NCI-H146 (cell line): ENCODE measurements around the gene SZT2.
"Not testable (repeated sequence)": the region's sequence is repeated elsewhere in the genome, so short reads cannot be mapped to it uniquely, and the experiment has no call there.

Experiments
- DNase-seq: peaks from one replicate; lab custom pipeline; 2025; lab: John Stamatoyannopoulos, UW

Gene SZT2

DNA sequence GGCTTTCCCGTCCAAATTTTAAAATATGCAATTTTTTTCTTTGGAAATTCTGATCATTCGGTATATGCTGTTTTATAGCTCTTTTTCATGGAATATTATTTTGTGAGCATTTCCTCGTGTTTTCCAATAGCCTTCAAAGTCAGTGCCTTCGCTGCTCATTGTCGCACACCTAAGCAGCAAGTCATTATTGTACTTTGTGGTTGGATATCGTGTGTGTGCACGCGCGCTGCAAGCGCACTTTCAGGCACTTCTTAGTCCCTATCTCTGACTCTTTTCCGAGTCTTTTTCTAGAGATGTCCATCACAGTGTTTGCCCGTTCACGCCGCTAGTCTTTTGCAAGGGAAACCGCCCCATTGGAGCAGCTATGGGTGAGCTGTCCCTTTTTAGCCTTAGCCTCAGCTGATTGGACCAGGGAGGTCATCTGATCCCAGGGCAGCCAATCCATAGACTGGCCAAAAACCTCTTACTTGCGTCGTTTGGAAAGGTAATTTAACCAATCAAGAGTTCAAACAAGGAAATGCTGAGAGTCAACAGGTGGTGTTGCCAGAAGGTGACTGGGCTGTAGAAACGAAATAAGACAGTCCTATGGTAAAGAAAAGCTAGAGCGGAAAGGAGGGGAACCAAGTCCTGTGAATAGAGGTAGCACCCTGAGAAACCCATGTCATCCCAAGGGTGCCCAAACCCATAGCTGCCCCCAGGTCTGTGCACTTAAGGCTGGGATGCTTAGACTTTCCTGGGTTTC, 64.7 kb downstream of the SZT2 start:
- DNase-seq, result peak; percentile 83

DNA sequence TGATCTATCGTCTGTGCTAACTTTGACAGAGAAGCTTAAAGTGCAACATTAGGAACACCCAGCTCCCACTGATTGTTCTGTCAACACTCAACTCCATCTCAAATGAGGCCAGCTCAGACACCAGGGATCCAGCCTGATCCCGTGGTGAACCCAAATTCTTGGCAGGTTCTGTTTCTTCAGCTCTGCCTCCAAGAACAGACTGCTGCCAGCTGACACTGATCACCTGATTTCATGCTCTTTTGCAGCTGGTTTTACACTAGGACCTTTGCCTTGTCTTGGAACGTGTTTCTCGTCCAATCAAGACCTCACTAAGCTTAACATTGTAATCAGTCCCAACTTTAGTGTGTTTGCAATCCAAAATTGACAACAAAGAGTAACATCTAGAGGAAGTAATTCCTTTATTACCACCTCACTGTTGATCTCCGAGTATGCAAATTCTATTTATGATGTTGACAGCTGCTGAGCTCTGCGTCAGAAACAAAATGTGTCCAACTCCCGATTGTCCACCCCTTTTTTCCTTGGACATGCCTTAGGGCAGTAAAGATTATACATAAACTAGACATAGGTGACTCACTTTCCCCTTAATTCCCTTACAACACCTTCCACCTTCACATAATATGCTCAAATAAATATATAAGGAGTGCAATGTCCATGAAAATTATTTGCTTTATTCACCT, 65.7 kb downstream of the SZT2 start:
- DNase-seq, result no peak

DNA sequence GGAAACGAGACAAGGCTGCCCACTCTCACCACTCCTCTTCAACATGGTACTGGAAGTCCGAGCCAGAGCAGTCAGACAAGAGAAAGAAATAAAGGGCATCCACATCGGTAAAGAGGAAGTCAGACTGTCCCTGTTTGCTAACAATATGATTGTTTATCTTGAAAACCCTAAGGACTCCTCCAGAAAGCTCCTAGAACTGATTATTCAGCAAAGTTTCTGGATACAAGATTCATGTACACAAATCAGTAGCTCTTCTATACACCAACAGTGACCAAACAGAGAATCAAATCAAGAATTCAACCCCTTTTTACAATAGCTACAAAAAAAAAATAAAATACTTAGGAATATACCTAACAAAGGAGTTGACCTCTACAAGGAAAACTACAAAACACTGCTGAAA, 68.7 kb downstream of the SZT2 start:
- DNase-seq, result not testable (repeated sequence)

DNA sequence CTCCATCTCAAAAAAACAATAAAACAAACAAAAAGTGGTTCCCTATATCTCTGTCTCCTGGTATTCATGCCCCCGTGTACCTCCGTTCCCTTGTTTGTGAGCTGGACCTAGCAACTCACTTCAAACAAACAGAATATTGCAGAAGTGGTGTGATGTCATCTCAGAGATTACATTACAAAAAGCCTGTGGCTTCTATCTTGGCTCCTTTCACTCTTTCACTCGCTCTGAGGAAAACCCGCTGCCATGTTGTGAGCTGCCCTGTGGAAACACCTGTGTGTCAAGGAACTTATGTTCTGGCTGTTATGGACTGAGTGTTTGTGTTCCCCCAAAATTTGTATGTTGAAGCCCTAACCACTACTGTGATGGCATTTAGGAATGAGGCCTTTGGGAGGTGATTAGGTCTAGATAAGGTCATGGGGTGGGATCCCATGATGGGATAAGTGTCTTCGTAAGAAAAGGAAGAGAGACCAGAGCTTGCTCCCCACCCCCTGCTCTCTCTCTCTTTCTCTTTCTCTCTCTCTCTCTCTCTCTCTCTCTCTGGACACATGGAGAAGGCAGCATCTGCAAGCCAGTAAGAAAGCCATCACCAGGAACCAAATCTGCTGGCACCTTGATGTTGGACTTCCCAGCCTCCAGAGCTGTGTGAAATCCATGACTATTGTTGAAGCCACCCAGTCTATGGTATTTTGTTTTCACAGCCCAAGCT, 71.4 kb downstream of the SZT2 start:
- DNase-seq, result no peak

DNA sequence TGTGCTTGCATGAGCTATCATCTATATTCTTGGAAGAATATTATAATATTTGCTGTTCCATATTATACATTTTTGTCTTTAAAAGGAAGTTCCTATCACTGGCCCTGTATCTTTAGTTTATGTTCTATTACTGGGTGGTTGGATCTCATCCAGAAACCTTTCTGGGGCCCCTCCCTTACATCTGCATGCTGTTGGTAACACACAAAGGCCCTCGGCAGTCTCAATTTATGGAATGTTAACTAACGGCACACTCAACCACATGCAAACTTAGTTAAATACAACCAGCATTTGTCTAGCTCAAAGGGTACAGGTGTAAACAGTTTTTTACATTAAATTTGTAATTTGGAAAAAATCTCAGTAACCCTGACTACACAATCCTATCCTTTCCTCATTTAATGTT, 73.8 kb downstream of the SZT2 start:
- no peak for DNase-seq

DNA sequence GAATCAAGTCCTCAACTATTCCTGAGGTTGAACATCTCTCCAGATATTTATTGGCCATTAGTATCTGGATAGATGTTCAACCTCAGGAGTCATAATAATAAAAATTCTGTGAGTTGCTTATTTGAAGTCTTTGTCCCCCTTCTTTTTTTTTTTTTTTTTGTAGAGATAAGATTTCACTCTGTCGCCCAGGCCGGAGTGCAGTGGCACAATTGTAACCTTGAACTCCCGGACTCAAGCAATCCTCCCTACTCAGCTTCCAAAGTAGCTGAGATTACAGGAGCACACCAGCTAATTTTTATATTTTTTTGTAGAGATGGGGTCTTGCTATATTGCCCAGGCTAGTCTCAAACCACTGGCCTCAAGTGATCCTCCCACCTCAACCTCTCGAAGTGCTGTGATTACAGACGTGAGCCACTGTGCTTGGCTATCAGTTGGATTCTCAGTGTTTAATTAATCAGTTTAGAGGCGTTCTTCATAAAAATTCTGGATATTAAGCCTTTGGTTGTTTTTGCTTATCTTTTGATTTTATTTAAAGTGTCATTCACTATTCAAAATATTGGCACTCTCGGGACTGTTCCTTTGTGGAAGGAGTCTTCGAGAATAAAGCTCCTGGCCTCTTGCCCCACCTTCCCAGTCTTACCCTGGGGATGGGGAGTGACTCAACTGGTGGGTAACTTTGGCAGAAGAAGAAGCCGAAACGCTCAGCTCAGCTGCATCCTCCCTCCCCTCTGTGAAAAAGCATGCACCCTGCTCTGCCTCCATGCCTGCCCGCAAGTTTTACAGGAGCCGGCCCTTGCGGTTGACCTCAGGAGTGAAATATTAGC, 75.2 kb downstream of the SZT2 start:
- no peak for DNase-seq

DNA sequence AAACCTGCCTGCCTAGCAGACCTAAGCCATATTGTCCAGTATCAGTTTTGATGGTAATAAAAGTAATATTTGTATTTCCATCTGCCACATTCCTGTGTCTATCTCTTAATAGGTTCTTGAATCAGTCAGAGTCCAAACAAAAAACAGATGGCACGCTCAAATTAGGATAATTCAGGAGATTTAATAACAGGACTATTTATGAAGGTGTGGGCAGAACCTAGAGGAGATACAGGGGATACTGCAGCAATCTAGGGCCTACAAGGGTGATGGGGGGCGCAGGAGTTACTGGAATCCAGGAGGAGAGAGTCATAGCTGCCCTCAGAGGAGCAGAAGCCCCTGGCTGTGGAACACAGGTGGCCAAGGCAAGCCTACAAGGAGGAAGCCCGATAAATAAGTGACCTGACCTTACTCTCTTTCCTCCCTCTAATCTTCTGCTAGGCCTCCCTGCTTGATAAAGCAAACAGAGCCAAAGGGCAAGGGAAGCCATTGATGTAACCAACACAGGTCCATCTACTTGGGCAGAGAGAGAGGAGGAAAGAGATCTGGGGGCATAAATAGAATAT, 75.9 kb downstream of the SZT2 start:
- no peak for DNase-seq

DNA sequence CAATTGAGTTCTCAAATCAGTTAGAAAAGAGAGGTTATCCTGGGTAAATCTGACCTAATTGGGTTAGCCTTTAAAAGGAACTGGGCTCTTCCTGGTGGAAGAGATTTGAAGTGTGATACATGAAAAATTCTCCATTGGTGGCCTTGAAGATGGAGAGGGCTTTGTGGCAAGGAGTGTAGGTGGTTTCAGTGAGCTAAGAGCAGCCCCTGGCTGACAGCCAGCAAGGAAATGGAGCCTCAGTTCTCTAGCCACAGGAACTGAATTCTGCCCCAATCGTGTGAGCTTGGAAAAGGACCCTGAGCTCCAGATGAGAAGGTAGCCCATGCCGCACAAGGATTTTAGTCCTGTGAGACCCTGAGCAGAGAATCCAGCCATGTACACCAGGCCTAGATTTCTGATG, 76.7 kb downstream of the SZT2 start:
- no peak for DNase-seq

DNA sequence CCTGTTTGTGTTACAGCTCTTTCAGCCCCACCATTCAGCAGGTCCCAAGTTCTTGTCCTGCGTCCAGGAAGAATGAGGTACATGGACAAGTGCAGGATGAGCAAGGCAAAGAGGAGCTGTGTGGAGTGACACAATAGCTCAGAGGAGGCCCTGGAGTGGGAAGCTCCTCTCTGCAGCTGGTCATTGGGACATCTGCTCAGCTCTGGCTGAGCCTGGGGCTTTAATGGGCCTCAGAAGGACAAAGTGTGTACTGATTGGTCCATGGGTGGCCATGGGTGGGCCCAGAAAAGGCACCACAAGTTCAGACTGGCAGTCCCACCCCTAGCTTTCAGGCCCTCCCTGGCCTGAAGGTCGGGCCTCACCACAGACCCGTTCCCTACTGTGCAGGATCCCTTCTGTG, 78.7 kb downstream of the SZT2 start:
- DNase-seq, result no peak

DNA sequence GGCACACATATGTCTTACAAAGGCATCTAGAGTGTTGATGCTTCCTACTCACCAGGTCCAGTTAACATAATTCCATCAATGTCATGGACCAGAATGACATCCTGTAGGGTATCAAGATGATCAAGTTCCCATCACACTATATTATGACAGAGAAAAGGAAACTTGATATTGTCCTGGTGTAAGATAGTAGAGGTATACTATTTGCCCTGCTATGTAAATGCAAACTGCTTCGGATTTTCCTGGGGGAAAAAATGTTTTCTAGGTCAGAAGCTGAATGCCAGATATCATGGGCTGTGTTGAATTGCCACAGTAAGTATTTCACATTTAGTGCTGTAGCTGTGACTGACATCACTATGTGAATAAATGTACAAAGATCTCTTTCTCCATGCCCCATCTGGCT, 80.2 kb downstream of the SZT2 start:
- no peak for DNase-seq

DNA sequence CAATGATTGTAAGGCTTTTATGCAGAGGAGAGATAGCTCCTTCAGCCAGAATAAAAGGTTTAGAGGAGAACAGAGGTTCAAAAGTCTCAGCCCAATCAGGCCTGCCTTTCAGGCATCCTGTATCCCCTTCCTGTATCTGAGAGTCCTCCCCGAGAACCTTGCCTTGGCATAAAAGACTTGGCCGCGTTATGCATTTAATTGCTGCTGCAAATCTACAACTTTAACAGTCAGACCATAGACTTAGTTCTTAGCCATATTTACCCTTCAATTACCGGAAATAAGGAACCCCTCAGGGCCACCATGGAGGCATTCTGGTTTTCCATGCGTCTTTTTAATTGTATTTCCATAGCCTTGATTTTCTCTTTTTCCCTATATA, 82.4 kb downstream of the SZT2 start:
- DNase-seq, result no peak

DNA sequence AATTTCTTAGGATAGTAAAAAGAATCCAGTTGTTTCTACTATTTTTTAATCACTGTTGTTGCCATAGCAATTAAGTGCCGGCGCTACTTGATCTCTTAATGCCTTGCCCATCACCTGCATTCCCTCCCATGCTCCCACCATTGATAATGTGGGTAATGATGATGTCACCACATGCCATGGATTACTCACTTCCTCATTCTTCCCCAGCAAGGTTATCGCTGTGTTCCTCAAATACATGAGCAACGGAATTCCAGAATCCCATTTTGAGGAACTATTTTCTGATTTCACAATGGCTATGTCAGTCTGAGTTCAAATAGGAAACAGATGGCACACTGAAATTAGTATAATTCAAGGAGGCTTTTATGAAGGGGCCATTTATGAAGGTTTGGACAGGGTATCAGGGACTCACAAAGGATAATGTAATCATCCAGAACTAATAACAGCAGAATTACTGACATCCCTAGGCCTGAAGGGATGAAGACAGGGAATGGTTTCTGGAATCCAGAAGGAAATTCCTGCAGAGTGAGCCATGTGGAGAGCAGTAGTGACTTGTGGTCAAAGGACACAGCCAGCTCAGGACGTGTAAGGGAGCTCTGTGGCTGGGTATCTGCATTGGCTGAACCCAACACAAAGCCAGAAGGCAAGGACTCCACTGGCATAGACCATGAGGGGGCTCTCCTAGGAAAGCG, 82.9 kb downstream of the SZT2 start:
- DNase-seq, result peak; percentile 16

DNA sequence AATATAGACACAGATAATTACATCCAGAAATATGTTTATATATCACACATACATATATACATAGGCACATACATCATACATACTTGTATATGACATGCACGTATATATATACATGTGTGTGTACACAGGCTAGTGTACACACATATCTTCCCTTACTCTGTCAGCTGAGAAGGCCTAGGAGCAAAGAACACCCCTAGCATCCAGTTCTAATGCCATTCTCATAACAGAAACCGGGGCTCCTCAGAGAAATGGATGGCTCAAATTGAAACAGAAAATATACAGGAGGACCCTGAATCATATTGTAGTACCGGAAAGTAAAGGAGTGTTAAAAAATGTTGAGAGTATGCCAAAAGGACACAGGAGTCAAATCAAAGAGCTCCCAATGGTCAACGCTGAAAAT, 83.8 kb downstream of the SZT2 start:
- no peak for DNase-seq

DNA sequence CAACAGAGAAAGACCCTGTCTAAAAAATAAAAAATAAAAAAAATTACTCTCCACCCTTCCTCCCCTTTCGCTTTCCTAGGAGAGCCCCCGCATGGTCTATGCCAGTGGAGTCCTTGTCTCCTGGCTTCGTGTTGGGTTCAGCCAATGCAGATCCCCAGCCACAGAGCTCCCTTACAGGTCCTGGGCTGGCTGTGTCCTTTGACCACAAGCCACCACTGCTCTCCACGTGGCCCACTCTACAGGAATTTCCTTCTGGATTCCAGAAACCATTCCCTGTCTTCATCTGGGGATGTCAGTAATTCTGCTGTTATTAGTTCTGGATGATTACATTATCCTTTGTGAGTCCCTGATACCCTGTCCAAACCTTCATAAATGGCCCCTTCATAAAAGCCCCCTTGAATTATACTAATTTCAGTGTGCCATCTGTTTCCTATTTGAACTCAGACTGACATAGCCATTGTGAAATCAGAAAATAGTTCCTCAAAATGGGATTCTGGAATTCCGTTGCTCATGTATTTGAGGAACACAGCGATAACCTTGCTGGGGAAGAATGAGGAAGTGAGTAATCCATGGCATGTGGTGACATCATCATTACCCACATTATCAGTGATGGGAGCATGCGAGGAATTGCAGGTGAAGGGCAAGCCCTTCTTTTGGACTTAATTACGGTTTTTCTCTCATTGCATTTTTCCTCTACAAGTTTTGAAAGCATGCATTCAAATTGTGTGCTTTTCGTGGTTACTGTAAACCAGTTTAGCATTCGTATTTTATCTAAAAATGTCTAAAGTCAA, 86.1 kb downstream of the SZT2 start:
- not testable (repeated sequence) for DNase-seq

DNA sequence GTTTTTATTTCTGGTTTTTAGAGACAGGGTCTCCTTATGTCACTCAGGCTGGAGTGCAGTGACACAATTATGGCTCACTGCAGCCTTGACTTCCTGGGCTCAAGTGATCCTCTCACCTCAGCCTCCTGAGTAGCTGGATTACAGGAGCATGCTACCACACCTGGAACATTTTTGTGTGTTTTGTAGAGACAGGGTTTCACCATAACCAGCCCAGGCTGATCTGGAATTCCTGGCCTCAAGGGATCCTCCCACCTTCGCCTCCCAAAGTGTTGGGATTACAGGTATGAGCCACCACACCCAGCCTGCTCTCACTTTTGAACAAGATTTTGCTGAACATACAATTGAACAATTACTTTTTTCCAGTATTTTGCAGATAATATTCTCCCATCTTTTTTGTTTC, 88.0 kb downstream of the SZT2 start:
- DNase-seq, result no peak

DNA sequence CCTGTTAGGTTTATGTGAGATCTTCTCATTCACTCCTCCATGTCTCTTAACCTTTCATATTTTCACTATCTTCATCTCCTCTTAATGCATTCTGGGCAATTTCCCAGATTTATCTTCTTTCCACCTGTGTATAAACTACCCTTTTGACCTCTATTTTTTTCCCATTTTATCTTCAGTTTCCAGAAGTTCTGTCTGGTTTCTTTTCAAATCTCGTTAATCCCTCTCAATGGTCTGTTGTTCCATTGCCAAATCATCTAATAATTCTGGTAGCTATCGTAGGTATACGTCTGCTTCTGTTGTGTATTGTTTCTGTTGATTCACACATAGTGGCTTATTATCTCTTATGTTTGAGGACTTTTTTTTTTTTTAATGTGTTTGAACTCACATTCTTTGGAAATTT, 89.7 kb downstream of the SZT2 start:
- DNase-seq, result no peak

DNA sequence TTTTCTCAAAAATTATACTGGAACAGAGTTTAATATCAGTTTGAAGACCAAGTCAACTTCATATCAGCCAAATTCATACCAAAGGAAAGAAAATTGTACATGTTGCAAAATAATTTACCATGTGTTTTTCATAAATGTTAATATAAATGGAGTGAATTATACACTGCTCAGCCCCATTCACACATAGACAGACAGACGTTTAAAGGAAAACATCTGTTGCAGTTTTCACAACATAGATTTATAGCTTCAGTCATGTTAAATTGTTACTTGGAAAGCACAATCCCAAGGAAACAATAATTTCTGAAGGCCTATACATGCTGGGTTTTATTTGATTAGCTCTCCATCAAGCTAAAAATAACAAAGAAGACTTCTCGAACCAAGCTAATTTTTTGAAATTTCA, 91.8 kb downstream of the SZT2 start:
- no peak for DNase-seq

DNA sequence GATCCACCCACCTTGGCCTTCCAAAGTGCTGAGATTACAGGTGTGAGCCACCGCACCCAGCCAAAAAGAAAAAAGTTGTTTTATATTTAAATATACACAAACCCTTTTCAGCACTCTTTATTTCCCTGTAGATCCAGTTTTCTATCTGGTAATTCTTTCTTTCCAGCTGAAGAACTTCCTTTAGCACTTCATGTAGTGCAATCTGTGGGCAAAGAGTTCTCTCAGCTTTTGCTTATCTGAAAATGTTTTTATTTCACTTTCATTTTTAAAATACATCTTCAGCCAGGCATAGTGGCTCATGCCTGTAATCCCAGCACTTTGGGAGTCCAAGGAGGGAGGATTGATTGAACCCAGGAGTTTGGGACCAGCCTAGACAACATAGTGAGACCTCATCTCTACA, 92.5 kb downstream of the SZT2 start:
- no peak for DNase-seq

DNA sequence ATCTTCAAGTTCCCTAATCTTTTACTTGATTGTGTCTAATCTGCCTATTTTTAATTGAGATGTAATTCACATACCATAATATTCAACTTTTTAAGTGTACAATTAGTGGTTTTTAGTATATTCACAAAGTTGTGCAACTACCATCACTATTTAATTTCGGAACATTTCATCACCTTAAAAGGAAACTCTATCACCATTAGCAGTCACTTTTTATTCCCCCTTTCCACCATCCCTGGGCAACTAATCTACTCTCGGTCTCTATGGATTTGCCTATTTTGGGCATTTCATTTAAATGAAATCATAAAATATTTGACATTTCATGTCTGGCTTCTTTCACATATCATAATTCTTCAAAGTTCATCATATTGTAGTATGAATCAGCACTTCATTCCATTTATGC, 94.7 kb downstream of the SZT2 start:
- DNase-seq, result no peak

DNA sequence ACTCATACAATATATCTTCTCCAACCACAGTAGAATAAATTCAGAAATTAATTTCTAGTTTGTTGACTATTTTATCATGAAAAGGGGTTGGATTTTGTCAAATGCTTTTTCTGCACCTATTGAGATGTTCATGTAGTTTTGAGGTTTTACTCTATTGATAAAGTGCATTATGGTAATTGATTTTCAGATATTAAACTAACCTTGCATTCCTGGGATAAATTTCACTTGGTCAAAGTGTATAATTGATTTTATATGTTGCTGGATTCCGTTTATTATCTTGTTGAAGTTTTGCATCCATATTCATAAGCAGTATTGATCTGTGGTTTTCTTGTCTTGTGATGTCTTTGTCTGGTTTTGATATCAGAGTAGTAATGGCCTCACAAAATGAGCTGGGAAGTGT, 98.5 kb downstream of the SZT2 start:
- no peak for DNase-seq

DNA sequence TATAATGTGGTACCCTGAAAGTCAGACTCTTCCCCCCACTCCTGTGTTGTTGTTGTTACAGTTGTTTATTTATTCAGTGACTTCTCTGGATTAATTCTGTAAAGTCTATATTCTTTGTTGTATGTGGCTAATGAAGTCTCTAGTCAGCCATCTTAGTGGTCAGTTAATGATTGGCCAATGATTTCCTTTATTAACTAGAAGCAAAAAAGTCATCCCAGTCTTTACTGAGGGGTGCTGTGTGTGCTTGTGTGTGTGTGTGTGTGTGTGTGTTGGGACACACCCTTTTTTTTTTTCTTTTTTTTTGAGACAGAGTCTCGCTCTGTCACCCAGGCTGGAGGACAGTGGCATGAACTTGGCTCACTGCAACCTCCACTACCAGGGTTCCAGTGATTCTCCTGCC, 101.4 kb downstream of the SZT2 start:
- no peak for DNase-seq
